HepG2 (cell line): ENCODE measurements around the gene VARS2. TPM values are rescaled to one million over a fixed set of nuclear protein-coding genes. Genes with fewer than 3 reads are reported as not detected.

Source experiments
- ATM ChIP-seq: fragments of 450-650 bp; IDR thresholded peaks from 2 replicates; pipeline ENCODE4 v1.7.1; 2017; ENCODE audit warnings: mild to moderate bottlenecking, borderline replicate concordance
- CENPX ChIP-seq: sonication (generic); formaldehyde crosslinking; IDR thresholded peaks from 2 replicates; pipeline ENCODE4 v1.9.0; 2021; ENCODE audit warnings: mild to moderate bottlenecking, missing genetic modification reagents, moderate library complexity
- GABPA ChIP-seq, 2 experiments: IDR thresholded peaks; 2 replicates each; pipeline ENCODE4 v1.6.1; 2011 to 2016; ENCODE audit warnings: low read depth in 2 of 2, low read length in 1 of 2, missing biosample characterization in 1 of 2, missing genetic modification characterization in 1 of 2
- HNF1A ChIP-seq, 2 experiments: sonication (generic) in 1 of 2; formaldehyde crosslinking in 1 of 2; IDR thresholded peaks; 2 replicates each; pipeline versions ENCODE4 v1.4.0 to v1.6.1; 2016 to 2020; ENCODE audit warnings: borderline replicate concordance in 1 of 2, low read depth in 1 of 2, mild to moderate bottlenecking in 1 of 2, missing genetic modification reagents in 1 of 2
- HNRNPH1 ChIP-seq: fragments of 200-400 bp; formaldehyde crosslinking; optimal IDR thresholded peaks from 2 replicates; pipeline ENCODE3; 2017; ENCODE audit warnings: mild to moderate bottlenecking, low read depth, low read length
- MAFF ChIP-seq: IDR thresholded peaks from 2 replicates; pipeline ENCODE4 v1.6.1; 2011; ENCODE audit warnings: low read depth, low read length, improper control_type of control experiment
- MEIS2 ChIP-seq: sonication (generic); formaldehyde crosslinking; IDR thresholded peaks from 2 replicates; pipeline ENCODE4 v1.9.0; 2021; ENCODE audit warnings: mild to moderate bottlenecking, missing genetic modification reagents
- MYNN ChIP-seq: sonication (generic); formaldehyde crosslinking; IDR thresholded peaks from 2 replicates; pipeline ENCODE4 v1.4.0; 2020; ENCODE audit warnings: mild to moderate bottlenecking, low read depth, missing genetic modification reagents
- NFKB2 ChIP-seq: sonication (generic); formaldehyde crosslinking; IDR thresholded peaks from 2 replicates; pipeline ENCODE4 v1.4.0; 2020; ENCODE audit warnings: missing genetic modification reagents, borderline replicate concordance
- PATZ1 ChIP-seq: sonication (generic); formaldehyde crosslinking; IDR thresholded peaks from 2 replicates; pipeline ENCODE4 v1.4.0; 2020; ENCODE audit warnings: missing genetic modification reagents
- POLR2AphosphoS5 ChIP-seq: IDR thresholded peaks from 2 replicates; pipeline ENCODE4 v1.6.1; 2012; ENCODE audit warnings: low read depth, low read length
- SOX13 ChIP-seq, 3 experiments: fragments of 450-650 bp in 1 of 3; sonication (generic) in 1 of 3; formaldehyde crosslinking in 1 of 3; IDR thresholded peaks in 2 of 3; conservative IDR thresholded peaks in 1 of 3; 2 replicates each; pipeline versions ENCODE4 v1.5.0 to v1.6.1; 2016 to 2020; ENCODE audit warnings: antibody characterized with exemption in 1 of 3, mild to moderate bottlenecking in 1 of 3, missing compliant biosample characterization in 1 of 3, missing genetic modification reagents in 1 of 3, moderate library complexity in 1 of 3
- TMF1 ChIP-seq: sonication (generic); formaldehyde crosslinking; IDR thresholded peaks from 2 replicates; pipeline ENCODE4 v1.8.1; 2022; ENCODE audit warnings: low read depth, missing genetic modification reagents
- ZFP91 ChIP-seq: sonication (generic); formaldehyde crosslinking; IDR thresholded peaks from 2 replicates; pipeline ENCODE4 v1.9.0; 2022; ENCODE audit warnings: missing genetic modification reagents, mild to moderate bottlenecking, borderline replicate concordance
- ZNF205 ChIP-seq: IDR thresholded peaks from 2 replicates; pipeline ENCODE4 v1.6.1; 2018; ENCODE audit warnings: missing biosample characterization, missing genetic modification reagents
- ZNF256 ChIP-seq: sonication (generic); formaldehyde crosslinking; conservative IDR thresholded peaks from 2 replicates; pipeline ENCODE4 v1.4.0; 2020; ENCODE audit warnings: missing genetic modification reagents
- ZNF776 ChIP-seq: sonication (generic); formaldehyde crosslinking; IDR thresholded peaks from 2 replicates; pipeline ENCODE4 v1.4.0; 2020; ENCODE audit warnings: mild to moderate bottlenecking, missing genetic modification reagents
- ZSCAN9 ChIP-seq: IDR thresholded peaks from 2 replicates; pipeline ENCODE4 v1.6.1; 2016; ENCODE audit warnings: borderline replicate concordance
- polyA plus RNA-seq, 8 experiments: library from polyadenylated mRNA; depleted of rRNA in 3 of 8; stranded (reverse) in 7 of 8; unstranded in 1 of 8; fragments of >200 nt; fragmentation: Illumina TruSeq in 4 of 8; extraction: Trizol in 4 of 8; gene quantifications; 2 replicates each; pipeline versions ENCODE4 v1.2.1 to v1.2.3, GENCODE V29; 2011 to 2016; ENCODE audit warnings: low read depth in 4 of 8, missing spikeins in 1 of 8, mixed read lengths in 1 of 8; ENCODE audit not compliant: insufficient read depth in 1 of 8
- total RNA-seq, 5 experiments: library from RNA; depleted of rRNA; stranded (reverse); fragments of >200 nt; fragmentation: Illumina TruSeq; extraction: Trizol; gene quantifications; 2 replicates each; pipeline ENCODE4 v1.2.3, GENCODE V29; 2016; ENCODE audit warnings: low read depth in 1 of 5

The VARS2 gene
- total and polyA plus RNA-seq, 2 of the 13 experiments (the other 11 are each of a cell fraction or from before 2014, with no cell fraction given), result 61.8 to 71.8 TPM

- TF ChIP-seq ZFP91 (CRISPR knock-in tag) (peak; percentile 97), TMF1 (CRISPR knock-in tag) (peak; percentile 95; the same call in 1 of the 2 replicates), GABPA (IDR thresholded peaks at IDR 0.05; ENCODE audit: low read depth, low read length) (no peak), GABPA (CRISPR knock-in tag; IDR thresholded peaks at IDR 0.05; ENCODE audit: low read depth) (0 out of 2 replicates have a peak, but pooled peaks have one; percentile 9), PATZ1 (peak; percentile 73), POLR2AphosphoS5 (peak; percentile 81), ZNF776 (peak; percentile 98), CENPX (no peak), MYNN (CRISPR knock-in tag) (0 out of 2 replicates have a peak, but pooled peaks have one; percentile 71), NFKB2 (CRISPR knock-in tag) (peak; percentile 91; the same call in 1 of the 2 replicates), HNF1A (IDR thresholded peaks at IDR 0.05; ENCODE audit: low read depth) (no peak), HNF1A (CRISPR knock-in tag; IDR thresholded peaks at IDR 0.05; ENCODE audit: borderline replicate concordance) (peak; percentile 83; the same call in 1 of the 2 replicates), SOX13 (IDR thresholded peaks at IDR 0.05) (no peak), SOX13 (CRISPR knock-in tag; conservative IDR thresholded peaks at IDR 0.05 in 1 of 2, IDR thresholded peaks at IDR 0.05 in 1 of 2) (peak in 1 of 2 experiments; percentile 51; a peak in 2 of 4 replicates), MEIS2 (CRISPR knock-in tag) (peak; percentile 91), HNRNPH1 (peak; percentile 27), ZSCAN9 (CRISPR knock-in tag) (peak; percentile 93), ZNF205 (peak; percentile 93), ZNF256 (CRISPR knock-in tag) (peak; percentile 71; the same call in 1 of the 2 replicates), MAFF (no peak), ATM (no peak)
Observed at GRCh38 chr6:30914076-30914853, at the start of gene VARS2 (continued).
